Transverse colon (tissue), 4 donors: ENCODE measurements around the gene RPA3. TPM values are rescaled to one million over a fixed set of nuclear protein-coding genes. Genes with fewer than 3 reads are reported as not detected.

Source experiments
- DNase-seq: peaks from one replicate; pipeline ENCODE4 v3.0.0-alpha.2; 2019
- H3K27ac ChIP-seq, 4 donors: fragments of 200-600 bp; sonication (generic); 2 replicates each; pipeline ENCODE4 v1.5.1; 2016 to 2018; ENCODE audit warnings: inconsistent platforms in 4 of 4
- H3K27me3 ChIP-seq: fragments of 200-600 bp; sonication (generic); 2 replicates; pipeline ENCODE4 v1.5.1; 2017; ENCODE audit warnings: inconsistent platforms
- H3K36me3 ChIP-seq, 4 donors: fragments of 200-600 bp; sonication (generic); 2 replicates each; pipeline ENCODE4 v1.5.1; 2017 to 2019; ENCODE audit warnings: inconsistent platforms in 4 of 4
- H3K4me1 ChIP-seq, 4 donors: fragments of 200-600 bp; sonication (generic); 2 replicates each; pipeline ENCODE4 v1.5.1; 2017 to 2020; ENCODE audit warnings: inconsistent platforms in 4 of 4
- H3K4me3 ChIP-seq, 4 donors: fragments of 200-600 bp; sonication (generic); 1 replicate in 1 of 4; 2 replicates in 3 of 4; pipeline versions ENCODE4 v1.5.1 to v1.6.1; 2017 to 2019; ENCODE audit warnings: inconsistent platforms in 4 of 4
- H3K9me3 ChIP-seq, 2 donors: fragments of 200-600 bp; sonication (generic); 2 replicates each; pipeline ENCODE4 v1.5.1; 2017 to 2019; ENCODE audit warnings: inconsistent platforms in 2 of 2
- CTCF ChIP-seq, 5 experiments: fragments of 200-600 bp in 3 of 5; fragments of 450-650 bp in 2 of 5; sonication (generic) in 3 of 5; IDR thresholded peaks; 1 replicate in 2 of 5; 2 replicates in 3 of 5; pipeline ENCODE4 v1.5.1; 2016 to 2017; ENCODE audit warnings: antibody characterized with exemption in 5 of 5, inconsistent platforms in 3 of 5, mild to moderate bottlenecking in 2 of 5, moderate library complexity in 1 of 5
- EP300 ChIP-seq: sonication (generic); formaldehyde crosslinking; IDR thresholded peaks from one replicate; pipeline ENCODE4 v1.6.1; 2017; ENCODE audit warnings: antibody characterized with exemption, low read depth
- POLR2A ChIP-seq: fragments of 450-650 bp; IDR thresholded peaks from one replicate; pipeline ENCODE4 v1.6.1; 2016; ENCODE audit warnings: antibody characterized with exemption, mild to moderate bottlenecking, moderate library complexity
- POLR2AphosphoS5 ChIP-seq, 3 donors: sonication (generic); formaldehyde crosslinking; IDR thresholded peaks; one replicate each; pipeline ENCODE4 v1.6.1; 2016; ENCODE audit warnings: antibody characterized with exemption in 3 of 3
- WGBS, 2 donors: methylation state at CpG; one replicate each; pipeline ENCODE4 v1.1.5; 2018; ENCODE audit warnings: low coverage in 1 of 2; 5-methylcytosine and 5-hydroxymethylcytosine counted together
- in situ Hi-C, 4 donors: fragments of 200-750 bp; cut with MboI; loops; one replicate each; pipeline versions ENCODE4 v1.15.0 to v1.15.1; 2017; ENCODE audit warnings: low sequenced_read_pairs in 3 of 4, low pct_ligation_motif_present in 1 of 4, low pct_unique_long_range_greater_than_20kb in 1 of 4
- intact Hi-C: fragments of 100-400 bp; cut with DNase I; formaldehyde crosslinking; loops from one replicate; pipeline ENCODE4 v1.15.1; 2023; ENCODE audit warnings: low total_unique reads
- total RNA-seq, 4 donors: library from RNA; depleted of rRNA; stranded (reverse); fragments of >200 nt; gene quantifications; one replicate each; pipeline ENCODE4 v1.1.0, GENCODE V29; 2016

The RPA3 gene
- total RNA-seq: 10 to 100 TPM in 2 of 4 donors, 1 to 10 TPM in 2; 1.4 to 24.6 (median 7.6) TPM

- 80 to 95% methylated on average over 1 of the region's 1 CpG for WGBS, 2 donors
- no peaks in the 10 kb centered on the region for H3K36me3 ChIP-seq
- DNase-seq: no peak
- intact Hi-C loops (no loop called here), in situ Hi-C loops (no loop called here)
- TF ChIP-seq CTCF (IDR thresholded peaks at IDR 0.05): no peak
- TF ChIP-seq POLR2A: no peak
- TF ChIP-seq EP300: no peak
- no peak within 1 kb of the TSS for H3K27ac ChIP-seq
- H3K4me1 ChIP-seq: peaks cover 0 to 16% (median 3%) of the 10 kb centered on the region in 4 donors
- no peak within 1 kb of the TSS for H3K4me3 ChIP-seq
- no peaks in the 10 kb centered on the region for H3K9me3 ChIP-seq
- no peaks in the 10 kb centered on the region for H3K27me3 ChIP-seq
Measured at GRCh38 chr7:7718492-7718891, at the start of gene RPA3. TSS of gene RPA3 (minus strand) at chr7:7718607. CDS start at chr7:7640418, 78,189 bp downstream.

GRCh38 chr7:7766671-7767070, 48.3 kb upstream of the RPA3 start:
- Histone ChIP-seq H3K4me1 (peaks cover 0 to 28% (median 5%) of the 10 kb centered on the region in 4 donors), H3K9me3 (no peaks in the 10 kb centered on the region), H3K4me3 (no peak overlapping the region), H3K27ac (no peak overlapping the region), H3K36me3 (no peaks in the 10 kb centered on the region), H3K27me3 (no peaks in the 10 kb centered on the region)
- intact Hi-C loops (no loop called here), in situ Hi-C loops (loop anchor here in 1 of 4 donors (10.0 kb wide), 1 partner anchor 82 kb away; no protein-coding TSS in a partner anchor)
- no peak for DNase-seq
- TF ChIP-seq POLR2AphosphoS5 (IDR thresholded peaks at IDR 0.05) (no peak), CTCF (IDR thresholded peaks at IDR 0.05) (no peak), EP300 (no peak), POLR2A (no peak)

GRCh38 chr7:7765422-7765821, 47.0 kb upstream of the RPA3 start:
- intact Hi-C loops (no loop called here), in situ Hi-C loops (loop anchor here in 1 of 4 donors (10.0 kb wide), 1 partner anchor 81 kb away; no protein-coding TSS in a partner anchor)
- Histone ChIP-seq H3K4me1 (peaks cover 0 to 36% (median 7%) of the 10 kb centered on the region in 4 donors), H3K27me3 (no peaks in the 10 kb centered on the region), H3K36me3 (no peaks in the 10 kb centered on the region), H3K4me3 (no peak overlapping the region), H3K9me3 (no peaks in the 10 kb centered on the region), H3K27ac (no peak overlapping the region)
- no peak for DNase-seq
- TF ChIP-seq POLR2A (no peak), POLR2AphosphoS5 (IDR thresholded peaks at IDR 0.05) (no peak), CTCF (IDR thresholded peaks at IDR 0.05) (no peak), EP300 (no peak)

GRCh38 chr7:7764520-7765396, 46.4 kb upstream of the RPA3 start:
- H3K36me3 ChIP-seq: no peaks in the 10 kb centered on the region
- 82 to 85% methylated on average over 3 of the region's 3 CpGs for WGBS, 2 donors
- H3K9me3 ChIP-seq: no peaks in the 10 kb centered on the region
- TF ChIP-seq CTCF (IDR thresholded peaks at IDR 0.05) (no peak), POLR2A (no peak), POLR2AphosphoS5 (IDR thresholded peaks at IDR 0.05) (no peak), EP300 (no peak)
- in situ Hi-C loops: loop anchor here in 1 of 4 donors (10.0 kb wide), 1 partner anchor 80 kb away; no protein-coding TSS in a partner anchor
- H3K27ac ChIP-seq: no peak overlapping the region
- no peak overlapping the region for H3K4me3 ChIP-seq
- peaks cover 0 to 36% (median 7%) of the 10 kb centered on the region in 4 donors for H3K4me1 ChIP-seq
- no peaks in the 10 kb centered on the region for H3K27me3 ChIP-seq
- intact Hi-C loops: no loop called here
- DNase-seq: no peak
